HG02885 (cell line): Measurements from ENCODE around the gene LPA.
"Not testable (repeated sequence)": the region's sequence is repeated elsewhere in the genome, so short reads cannot be mapped to it uniquely, and the experiment has no call there.

Experiments used
- ATAC-seq: cut with Tn5 transposase; IDR thresholded peaks from one replicate; pipeline ENCODE4 v1.9.1; 2021; ENCODE audit warnings: mild to moderate bottlenecking; ENCODE audit not compliant: unreplicated experiment, poor library complexity

Gene LPA

DNA sequence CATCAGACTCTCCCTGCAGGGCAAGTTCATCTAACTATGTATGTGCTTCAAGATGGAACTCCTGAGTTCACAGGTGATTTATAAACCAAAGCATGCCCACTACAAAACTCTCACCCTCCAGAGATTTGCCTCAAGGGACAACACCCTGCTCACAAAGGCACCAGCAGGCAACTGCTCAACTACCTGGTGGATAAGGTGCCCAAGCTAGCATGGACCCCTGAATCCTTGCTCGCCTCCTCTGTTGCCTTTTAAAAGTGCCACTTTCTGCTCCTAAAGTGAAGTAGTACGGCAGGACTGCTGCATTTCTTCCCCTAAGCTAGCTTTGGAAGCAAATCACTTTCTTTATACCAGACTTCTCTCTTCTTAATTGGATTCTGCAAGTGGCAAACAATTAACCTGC is 1.2 kb downstream of the LPA start:
- ATAC-seq, result no peak

DNA sequence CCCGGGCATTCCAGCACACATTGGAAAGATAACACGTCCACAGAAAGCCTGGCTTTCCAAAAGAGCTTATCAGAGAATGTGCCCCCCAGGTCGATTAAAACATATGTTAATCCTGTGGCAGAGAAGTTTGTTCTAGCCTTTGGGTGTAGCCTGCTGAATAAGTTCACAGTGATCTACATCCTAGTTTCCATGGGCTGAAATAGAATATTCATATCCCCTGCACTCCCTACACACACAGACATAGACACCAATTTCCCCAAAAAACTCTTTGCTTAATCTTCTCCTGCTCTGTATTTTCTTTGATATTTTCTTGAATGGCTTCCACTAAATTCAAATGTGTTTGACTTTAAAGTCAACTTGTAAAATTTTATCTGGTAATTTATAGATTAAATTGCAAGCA is 1.6 kb downstream of the LPA start:
- no peak for ATAC-seq

DNA sequence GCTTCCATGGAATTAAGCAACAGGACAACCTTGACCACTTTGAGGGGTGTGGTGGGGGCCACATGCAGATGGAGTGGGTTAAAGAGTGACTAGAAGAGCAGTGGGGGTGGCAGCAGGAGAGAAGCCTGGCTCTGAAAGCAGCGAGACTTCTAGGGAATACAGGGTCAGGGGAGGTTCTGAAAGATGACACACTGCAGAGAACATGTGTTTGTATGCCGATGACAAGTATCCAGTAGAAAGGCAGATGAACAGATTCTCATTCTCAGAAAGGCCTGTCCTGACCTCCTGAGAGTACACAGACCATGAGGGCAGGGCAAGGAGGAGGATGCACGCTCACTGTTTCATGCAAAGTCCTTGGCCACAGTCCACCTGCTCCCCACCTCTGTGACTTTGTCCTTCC is 2.9 kb downstream of the LPA start:
- no peak for ATAC-seq

DNA sequence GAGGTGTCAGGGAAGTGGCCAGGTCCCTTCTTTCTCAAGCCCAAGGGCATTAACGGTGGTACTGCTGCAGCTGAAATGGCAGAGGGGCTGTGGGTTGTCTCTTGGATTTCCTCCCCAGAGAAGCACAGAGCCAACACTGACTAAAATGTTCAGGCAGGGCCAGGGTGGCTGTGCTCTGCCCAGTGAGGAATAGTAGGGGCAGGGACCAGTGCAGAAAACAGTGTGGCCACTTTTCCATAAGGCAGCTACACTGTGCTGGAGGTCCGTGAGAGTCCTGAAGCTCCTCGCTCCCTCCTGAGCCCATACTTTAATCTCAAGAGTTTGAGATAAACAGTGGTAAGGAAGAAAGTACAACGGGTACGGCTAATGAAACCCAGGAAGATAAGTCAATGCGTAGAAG is 4.5 kb downstream of the LPA start:
- ATAC-seq, result no peak

DNA sequence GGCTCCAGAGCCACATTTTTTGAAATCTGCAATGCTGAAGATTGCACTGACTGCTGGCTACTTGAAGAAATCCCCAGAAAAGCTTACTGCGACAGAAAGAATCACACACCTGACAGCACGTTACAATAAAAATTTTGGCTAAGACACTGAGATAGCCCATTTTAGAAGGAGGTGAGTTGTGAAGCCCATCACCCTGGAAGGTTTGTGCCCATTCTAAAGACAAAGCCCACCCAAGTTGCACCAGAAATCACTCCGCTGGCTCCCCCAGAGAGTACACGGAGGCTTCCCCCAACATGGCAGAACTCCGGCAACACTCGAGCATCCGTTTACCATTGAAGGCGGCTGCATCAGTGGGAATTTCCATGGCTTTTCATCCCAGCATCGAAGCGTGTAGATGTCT is 29.4 kb downstream of the LPA start:
- no peak for ATAC-seq

DNA sequence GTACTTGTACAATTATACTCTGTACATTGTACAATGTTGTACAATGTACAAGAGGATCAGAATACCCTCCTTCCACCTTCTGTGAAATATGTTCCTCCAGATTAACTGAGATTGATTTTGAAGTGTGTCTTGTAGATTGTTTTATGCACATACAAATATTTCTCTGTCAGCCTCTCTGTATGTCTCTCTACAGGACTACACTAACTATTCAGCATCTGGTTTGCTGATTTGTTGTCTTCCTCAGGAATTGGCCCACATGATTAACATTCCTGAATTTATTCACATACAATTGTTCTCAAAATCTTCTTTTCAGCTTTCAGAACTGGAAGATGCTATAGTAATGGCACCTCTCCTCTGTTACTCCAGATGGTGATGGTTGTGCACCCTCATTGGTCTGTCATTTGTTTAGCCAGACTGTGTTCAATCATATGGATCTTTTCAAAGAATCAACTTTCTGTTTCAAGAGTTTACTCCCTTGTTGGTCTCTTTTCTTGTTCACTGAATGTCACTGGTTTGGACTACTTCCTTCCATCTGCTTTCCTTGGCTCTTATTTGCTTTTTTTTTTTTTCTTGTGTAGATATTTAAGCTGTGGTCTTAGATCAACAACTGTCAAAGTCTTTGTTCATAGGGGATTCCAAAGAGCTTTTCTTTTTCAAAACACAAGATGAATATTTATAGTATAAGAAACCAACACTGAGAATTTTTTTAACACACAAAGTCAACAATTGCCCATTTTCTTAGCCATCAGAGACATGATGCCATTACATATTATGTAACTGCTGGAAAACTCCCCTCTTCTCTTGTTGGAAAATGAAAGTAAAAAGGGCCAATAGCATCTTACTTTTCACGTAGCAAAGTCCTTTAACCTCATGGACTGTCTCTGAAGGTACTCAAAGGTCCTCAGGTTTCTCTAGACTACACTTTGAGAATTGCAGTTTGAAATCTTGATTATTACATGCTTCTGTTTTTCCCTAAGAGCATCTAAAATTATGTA is 67.9 kb downstream of the LPA start:
- ATAC-seq, result no peak

DNA sequence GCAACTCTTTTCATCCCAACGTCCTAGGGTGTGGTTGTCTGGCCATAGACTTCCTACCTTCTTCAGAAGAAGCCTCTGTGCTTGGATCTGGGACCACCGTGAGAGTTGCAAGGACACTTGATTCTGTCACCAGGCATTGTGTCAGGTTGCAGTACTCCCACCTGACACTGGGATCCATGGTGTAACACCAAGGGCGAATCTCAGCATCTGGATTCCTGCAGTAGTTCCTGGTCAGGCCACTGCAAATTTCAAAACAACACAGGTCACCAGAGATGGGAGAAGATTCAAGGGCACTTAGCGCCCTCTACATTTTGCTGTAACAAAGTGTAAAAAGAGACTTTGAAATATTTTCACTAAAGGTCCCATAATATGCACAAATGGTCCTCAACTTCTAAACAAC is 68.8 kb downstream of the LPA start:
- not testable (repeated sequence) for ATAC-seq

DNA sequence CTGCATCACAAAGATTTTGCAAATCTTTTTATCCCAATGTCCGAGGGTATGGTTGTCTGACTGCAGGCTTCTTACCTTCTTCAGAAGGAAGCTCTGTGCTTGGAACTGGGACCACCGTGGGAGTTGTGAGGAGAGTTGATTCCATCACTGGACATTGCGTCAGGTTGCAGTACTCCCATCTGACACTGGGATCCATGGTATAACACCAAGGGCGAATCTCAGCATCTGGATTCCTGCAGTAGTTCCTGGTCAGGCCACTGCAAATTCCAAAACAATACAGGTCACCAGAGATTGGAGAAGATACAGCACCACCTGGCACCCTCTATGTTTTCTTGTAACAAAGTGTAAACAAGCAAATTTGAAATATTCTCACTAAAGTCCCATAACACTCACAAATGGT is 77.7 kb downstream of the LPA start:
- no peak for ATAC-seq

DNA sequence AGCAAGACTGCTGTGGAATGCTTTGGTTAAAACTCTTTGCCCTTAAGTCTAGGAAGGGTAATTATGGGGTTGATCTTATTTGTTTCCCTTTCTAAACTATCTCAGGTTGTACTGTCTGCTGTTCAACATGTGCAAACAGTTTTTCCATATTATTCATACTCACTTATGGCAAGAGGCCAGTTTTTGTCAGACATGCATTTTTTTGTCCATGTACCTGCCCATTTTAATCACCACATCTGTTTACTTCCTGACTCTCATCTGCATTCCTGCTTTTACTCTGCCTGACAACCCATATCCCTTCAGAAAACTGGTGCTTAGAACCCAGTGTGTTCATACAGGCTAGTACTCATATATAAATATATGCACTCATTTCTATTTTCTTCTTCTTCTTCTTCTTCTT is 80.3 kb downstream of the LPA start:
- no peak for ATAC-seq

DNA sequence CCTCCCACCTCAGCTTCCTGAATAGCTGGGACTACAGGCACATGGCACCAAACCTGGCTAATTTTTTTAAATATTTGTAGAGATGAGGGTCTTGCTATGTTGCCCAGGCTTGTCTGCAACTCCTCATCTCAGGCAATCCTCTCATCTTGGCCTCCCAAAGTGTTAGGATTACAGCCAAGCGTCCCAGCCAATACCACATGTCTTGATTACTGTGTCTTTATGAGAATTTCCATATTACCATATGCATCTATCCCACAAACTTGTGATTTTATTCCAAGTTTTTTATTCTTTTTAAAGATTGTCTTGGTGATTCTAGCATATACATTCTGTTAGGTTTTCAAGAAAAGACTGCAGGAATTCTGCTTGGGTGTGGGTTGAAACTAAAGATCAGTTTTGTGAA is 82.7 kb downstream of the LPA start:
- no peak for ATAC-seq

DNA sequence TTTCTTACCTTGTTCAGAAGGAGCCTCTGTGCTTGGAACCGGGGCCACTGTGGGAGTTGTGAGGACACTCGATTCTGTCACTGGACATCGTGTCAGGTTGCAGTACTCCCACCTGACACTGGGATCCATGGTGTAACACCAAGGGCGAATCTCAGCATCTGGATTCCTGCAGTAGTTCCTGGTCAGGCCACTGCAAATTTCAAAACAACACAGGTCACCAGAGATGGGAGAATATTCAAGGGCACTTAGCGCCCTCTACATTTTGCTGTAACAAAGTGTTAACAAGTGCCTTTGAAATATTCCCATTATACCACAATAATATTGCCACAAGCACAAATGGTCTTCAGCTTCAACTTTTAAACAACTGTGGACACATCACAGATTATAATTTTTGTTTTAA is 85.6 kb downstream of the LPA start:
- ATAC-seq, result not testable (repeated sequence)

DNA sequence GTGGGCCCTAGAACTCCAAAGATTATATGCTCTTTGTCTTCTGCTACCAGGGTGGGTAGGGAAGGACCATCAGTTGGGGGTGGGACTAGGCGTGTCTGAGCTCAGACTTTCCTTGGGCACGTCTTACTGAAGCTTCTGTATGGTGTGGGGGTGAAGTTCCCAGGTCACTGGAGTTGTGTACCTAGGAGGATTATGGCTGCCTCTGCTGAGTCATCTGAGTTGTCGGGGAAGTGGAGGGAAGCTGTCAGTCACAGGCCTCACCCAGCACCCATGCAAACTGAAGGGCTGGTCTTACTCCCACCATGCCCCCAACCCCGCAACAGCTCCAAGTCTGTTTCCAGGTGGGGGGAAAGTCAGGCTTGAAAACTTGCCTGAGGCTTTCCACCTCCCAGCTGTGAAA is 90.1 kb downstream of the LPA start:
- ATAC-seq, result no peak

DNA sequence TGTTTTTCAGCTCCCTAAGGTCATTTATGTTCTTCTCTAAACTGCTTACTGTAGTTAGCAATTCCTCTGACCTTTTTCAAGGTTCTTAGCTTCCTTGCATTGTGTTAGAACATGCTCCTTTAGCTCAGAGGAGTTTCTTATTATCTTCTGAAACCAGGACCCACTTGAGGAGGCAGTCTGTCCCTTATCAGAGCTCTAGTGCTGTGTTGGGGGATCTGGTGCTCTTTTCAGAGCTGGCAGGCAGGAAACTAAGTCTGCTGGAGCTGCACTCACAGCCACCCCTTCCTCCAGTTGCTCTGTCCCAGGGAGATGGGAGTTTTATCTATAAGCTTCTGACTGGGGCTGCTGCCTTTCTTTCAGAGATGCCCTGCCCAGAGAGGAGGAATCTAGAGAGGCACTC is 92.9 kb downstream of the LPA start:
- ATAC-seq, result not testable (repeated sequence)

DNA sequence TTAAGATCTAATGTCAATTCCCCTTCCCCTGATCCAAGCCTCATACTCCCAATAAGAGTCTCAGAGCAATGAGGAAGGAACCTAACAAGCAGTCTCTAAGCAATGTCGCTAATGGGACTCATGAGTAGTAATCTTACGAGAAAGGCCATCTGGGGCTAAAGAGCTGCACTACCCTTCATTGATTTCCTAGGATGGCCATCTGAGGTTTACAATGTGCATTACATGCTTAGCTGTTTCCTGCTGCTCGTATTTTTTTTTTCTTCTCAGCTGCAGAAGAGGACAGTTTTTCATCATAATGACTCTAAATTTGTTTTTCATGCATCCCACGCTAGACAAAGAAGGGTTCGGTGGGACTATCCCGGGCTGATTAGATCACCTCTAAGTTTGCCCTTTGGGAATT is 119.3 kb downstream of the LPA start:
- ATAC-seq, result no peak

DNA sequence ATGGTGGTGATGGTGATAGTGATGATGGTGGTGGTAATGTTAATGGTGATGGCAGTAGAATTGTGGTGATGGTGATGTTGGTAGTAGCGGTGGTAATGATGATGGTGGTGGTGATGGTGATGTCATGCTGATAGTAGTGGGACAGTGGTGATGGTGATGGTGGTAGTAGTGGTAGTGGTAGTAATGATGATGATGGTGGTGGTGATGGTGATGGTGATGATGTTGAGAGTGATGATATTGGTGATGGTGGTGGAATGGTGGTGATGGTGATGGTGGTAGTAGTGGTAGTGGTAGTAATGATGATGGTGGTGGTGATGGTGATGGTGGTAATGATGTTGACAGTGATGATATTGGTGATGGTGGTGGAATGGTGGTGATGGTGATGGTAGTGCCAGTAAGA is 128.8 kb downstream of the LPA start:
- no peak for ATAC-seq

DNA sequence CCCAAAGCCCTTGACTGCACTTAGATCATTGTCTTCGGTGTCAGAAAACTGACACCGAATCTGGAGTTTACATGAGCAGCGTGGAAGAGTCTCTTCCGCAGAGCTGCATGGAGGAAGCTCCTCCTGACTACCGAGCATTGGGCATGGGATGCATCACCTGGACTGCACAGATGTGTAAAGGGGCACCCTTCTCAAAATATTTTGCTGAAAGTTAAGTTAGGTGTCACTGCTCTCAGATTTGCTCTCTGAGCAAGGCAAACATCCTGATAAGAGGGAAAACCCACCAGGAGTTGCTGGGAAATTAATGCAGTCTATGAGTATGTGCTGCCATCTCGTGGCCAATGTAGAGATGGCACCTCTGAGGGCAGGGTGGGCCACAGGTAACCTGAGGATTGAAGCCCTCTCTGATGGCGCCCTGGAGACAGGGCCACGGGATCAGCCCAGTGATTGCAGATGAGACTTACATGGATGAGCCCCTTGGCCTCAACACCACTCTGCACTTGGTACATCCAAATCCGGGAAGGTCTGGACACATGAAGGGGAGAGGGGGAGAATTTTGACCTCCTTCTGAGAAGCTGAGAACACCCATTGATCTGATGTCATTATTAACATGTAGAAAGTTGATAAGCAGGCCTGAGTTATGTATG is 129.9 kb downstream of the LPA start:
- ATAC-seq, result peak; percentile 89

DNA sequence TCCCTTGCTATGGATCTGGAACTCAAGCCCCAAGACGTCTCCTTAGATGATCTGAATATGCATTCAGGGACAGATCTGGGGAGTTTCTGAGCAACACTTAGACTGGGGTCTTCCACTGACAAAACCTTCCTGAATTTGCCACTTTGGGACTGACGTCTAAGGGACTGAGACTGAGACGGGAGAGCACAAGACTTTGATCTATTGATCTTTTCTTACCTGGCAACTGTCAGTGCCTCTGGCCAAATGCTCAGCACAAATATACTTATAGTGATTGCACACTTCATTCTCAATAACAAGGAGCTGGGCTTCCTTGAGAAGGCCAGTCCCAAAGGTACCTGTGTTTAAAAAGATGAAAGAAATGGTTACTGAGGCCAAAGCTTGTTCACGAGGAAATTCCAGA is 131.8 kb downstream of the LPA start:
- no peak for ATAC-seq

DNA sequence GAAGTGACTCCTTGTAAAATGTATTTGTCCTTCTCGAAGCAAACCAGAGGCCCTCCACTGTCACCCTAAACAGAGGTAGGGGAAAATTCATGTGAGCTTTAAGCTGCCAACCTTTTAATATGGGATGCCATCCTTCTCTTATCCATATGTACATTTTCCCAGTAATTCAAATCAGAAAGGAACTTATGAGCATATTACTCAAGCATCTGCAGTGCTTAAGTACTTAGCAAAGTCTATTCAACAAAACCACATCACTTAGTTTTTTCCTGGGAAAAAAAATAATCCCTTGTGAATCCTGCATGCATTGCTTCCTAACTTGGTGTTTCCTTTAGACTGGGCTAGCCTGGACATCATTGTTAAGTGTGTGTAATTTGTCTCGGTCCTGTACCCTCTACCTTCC is 132.2 kb downstream of the LPA start:
- ATAC-seq, result no peak

DNA sequence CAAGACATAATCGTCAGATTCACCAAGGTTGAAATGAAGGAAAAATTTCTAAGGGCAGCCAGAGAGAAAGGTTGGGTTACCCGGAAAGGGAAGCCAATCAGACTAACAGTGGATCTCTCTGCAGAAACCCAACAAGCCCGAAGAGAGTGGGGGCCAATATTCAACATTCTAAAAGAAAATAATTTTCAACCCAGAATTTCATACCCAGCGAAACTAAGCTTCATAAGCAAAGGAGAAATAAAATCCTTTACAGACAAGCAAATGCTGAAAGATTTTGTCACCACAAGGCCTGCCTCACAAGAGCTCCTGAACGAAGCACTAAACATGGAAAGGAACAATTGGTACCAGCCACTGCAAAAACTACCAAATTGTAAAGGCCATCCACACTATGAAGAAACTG is 134.6 kb downstream of the LPA start:
- ATAC-seq, result not testable (repeated sequence)

DNA sequence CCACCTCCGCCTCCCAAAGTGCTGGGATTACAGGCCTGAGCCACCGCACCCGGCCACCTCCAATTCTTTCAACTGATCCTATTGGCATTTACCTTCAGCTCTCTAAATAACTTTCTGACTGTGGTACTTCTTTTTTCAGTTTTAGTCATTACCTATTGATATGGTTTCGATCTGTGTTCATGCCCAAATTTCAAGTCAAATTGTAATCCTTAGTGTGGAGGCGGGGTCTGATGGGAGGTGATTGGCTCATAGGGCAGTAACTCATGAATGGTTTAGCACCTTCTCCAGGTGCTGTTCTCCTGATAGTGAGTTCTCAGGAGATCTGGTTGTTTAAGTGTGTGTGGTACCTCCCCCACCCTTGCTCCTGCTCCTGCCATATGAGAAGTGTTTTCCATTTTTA is 140.9 kb downstream of the LPA start:
- ATAC-seq, result peak; percentile 30

DNA sequence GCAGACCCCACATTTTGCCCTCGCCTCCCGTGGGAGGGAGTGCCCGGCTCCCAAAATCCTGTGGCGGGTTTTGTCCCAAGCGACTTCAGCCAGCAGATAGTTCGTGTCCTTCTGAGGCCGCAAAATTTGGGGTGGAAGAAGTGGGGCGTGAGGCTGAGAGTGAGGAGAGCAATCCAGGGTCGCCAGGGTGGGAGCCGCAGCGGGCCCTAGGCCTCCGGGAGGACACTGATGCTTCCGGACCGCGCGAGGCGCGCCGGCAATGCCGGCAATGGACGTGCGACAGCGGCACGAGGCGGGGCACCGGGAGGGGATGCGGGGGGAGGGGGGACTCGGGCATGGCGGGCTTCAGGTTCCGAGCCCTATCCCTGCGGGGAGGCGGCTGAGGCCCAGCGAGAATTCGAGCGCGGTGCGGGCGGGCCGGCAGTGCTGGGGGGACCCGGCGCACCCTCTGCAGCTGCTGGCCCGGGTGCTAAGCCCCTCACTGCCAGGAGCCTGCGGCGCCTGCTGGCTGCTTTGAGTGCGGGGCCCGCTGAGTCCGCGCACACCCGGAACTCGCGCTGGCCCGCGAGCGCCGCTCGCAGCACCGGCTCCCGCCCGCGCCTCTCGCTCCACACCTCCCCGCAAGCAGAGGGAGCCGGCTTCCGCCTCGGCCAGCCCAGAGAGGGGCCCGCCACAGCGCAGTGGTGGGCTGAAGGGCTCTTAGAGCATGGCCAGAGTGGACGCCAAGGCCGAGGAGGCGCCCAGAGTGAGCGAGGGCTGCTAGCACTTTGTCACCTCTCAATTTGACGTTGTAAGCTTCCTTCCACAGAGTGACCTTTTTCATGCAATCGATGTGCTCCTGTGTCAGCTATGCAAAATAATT is 143.8 kb downstream of the LPA start:
- peak; percentile 82 for ATAC-seq
